ENCODE data around the gene PIGS.

- TF ChIP-seq, protein P1, sequence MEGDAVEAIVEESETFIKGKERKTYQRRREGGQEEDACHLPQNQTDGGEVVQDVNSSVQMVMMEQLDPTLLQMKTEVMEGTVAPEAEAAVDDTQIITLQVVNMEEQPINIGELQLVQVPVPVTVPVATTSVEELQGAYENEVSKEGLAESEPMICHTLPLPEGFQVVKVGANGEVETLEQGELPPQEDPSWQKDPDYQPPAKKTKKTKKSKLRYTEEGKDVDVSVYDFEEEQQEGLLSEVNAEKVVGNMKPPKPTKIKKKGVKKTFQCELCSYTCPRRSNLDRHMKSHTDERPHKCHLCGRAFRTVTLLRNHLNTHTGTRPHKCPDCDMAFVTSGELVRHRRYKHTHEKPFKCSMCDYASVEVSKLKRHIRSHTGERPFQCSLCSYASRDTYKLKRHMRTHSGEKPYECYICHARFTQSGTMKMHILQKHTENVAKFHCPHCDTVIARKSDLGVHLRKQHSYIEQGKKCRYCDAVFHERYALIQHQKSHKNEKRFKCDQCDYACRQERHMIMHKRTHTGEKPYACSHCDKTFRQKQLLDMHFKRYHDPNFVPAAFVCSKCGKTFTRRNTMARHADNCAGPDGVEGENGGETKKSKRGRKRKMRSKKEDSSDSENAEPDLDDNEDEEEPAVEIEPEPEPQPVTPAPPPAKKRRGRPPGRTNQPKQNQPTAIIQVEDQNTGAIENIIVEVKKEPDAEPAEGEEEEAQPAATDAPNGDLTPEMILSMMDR (conservative IDR thresholded peaks at IDR 0.05), result no peak
- no peak for TF ChIP-seq EZH2 (IDR thresholded peaks at IDR 0.05; ENCODE audit: low read depth)
These were observed 44.1 kb upstream of the PIGS start for GRCh38 chr17:28615260-28615940.

Data from PC-9 (cell line).